K562 (cell line): ENCODE data around the gene PCDH7. TPM values are rescaled to one million over a fixed set of nuclear protein-coding genes. Genes with fewer than 3 reads are reported as not detected.

Source experiments
- ATAC-seq: fragments of 200-7000 bp; cut with Tn5 transposase; 3 replicates; pipeline ENCODE4 v1.9.1; 2020; ENCODE audit warnings: moderate library complexity
- BruUV-seq: library from RNA; stranded (reverse); fragments of 400-500 nt; replicated peaks from 2 replicates; lab custom pipeline; 2021; lab: Mats Ljungman, UMichigan
- CTCF ChIA-PET: fragments of 300-600 bp; formaldehyde crosslinking; extraction: SDS; loops from one replicate; lab custom pipeline; 2021; ENCODE audit warnings: low intra/inter-chr PET ratio; lab: Yijun Ruan, JAX
- POLR2A ChIA-PET: fragments of 300-600, 350-650 bp; sonication (Branson Sonifier 250); formaldehyde crosslinking; extraction: SDS; loops from one replicate; lab custom pipeline; 2021; ENCODE audit warnings: antibody characterized with exemption, inconsistent platforms; lab: Yijun Ruan, JAX
- DNase-seq, 4 experiments: peaks; one replicate each; pipeline versions ENCODE4 v3.0.0 to v3.0.0-alpha.2; 2011 to 2018; ENCODE audit warnings: low spot score in 3 of 4, mixed read lengths in 3 of 4; ENCODE audit errors: extremely low read depth in 1 of 4
- FAIRE-seq: peaks from 2 replicates; lab custom pipeline; 2011; peaks lifted over from hg19 to GRCh38; lab: Jason Lieb, UNC
- H2AFZ ChIP-seq: 2 replicates; pipeline ENCODE4 v1.6.0; 2011; ENCODE audit warnings: low read depth, low read length, control low read depth, inconsistent platforms
- H3K27ac ChIP-seq: fragments of 200-600 bp; 3 replicates; pipeline ENCODE4 v1.8.0; 2011; ENCODE audit warnings: low read depth, mild to moderate bottlenecking, control low read depth, inconsistent platforms, low read length, moderate library complexity, mixed read lengths; ENCODE audit errors: extremely low read depth
- H3K27me3 ChIP-seq, 2 experiments: fragments of 300-600 bp in 1 of 2; 2 replicates in 1 of 2; 3 replicates in 1 of 2; pipeline versions ENCODE4 v1.6.0 to v1.8.0; 2011; ENCODE audit warnings: inconsistent platforms in 2 of 2, low read length in 2 of 2, mild to moderate bottlenecking in 1 of 2, mixed read lengths in 1 of 2, moderate library complexity in 1 of 2; ENCODE audit not compliant: control insufficient read depth in 2 of 2, insufficient read depth in 2 of 2
- H3K36me3 ChIP-seq: fragments of 300-600 bp; 3 replicates; pipeline ENCODE4 v1.8.0; 2011; ENCODE audit warnings: mild to moderate bottlenecking, low read length, inconsistent platforms; ENCODE audit not compliant: control insufficient read depth, insufficient read depth
- H3K4me1 ChIP-seq, 2 experiments: fragments of 200-600 bp in 1 of 2; replicated peaks in 1 of 2; 2 replicates in 1 of 2; 3 replicates in 1 of 2; pipeline versions ENCODE4 v1.5.1 to v1.8.0; 2011; ENCODE audit warnings: inconsistent platforms in 2 of 2, low read length in 2 of 2, mild to moderate bottlenecking in 1 of 2, mixed read lengths in 1 of 2, moderate library complexity in 1 of 2; ENCODE audit not compliant: control insufficient read depth in 2 of 2, insufficient read depth in 2 of 2
- H3K4me2 ChIP-seq: 2 replicates; pipeline ENCODE4 v1.6.1; 2011; ENCODE audit warnings: low read length, control low read depth, inconsistent platforms, mixed read lengths; ENCODE audit not compliant: insufficient read depth
- H3K4me3 ChIP-seq: fragments of 200-600 bp; sonication (generic), shearing (Covaris generic); 2 replicates; pipeline ENCODE4 v1.5.1; 2016; ENCODE audit warnings: control low read depth, inconsistent platforms
- H3K79me2 ChIP-seq: fragments of 200-600 bp; 3 replicates; pipeline ENCODE4 v1.8.0; 2011; ENCODE audit warnings: low read length, inconsistent platforms; ENCODE audit not compliant: control insufficient read depth, insufficient read depth
- H3K9ac ChIP-seq, 2 experiments: 2 replicates each; pipeline versions ENCODE4 v1.6.0 to v1.6.1; 2011; ENCODE audit warnings: low read depth in 2 of 2, low read length in 2 of 2, control low read depth in 1 of 2, inconsistent platforms in 1 of 2, mild to moderate bottlenecking in 1 of 2, mixed read lengths in 1 of 2; ENCODE audit not compliant: insufficient read depth in 1 of 2
- H3K9me1 ChIP-seq: one replicate; pipeline ENCODE4 v1.6.0; 2011; ENCODE audit warnings: inconsistent platforms, mild to moderate bottlenecking, low read length, moderate library complexity; ENCODE audit not compliant: control insufficient read depth, insufficient read depth
- H3K9me3 ChIP-seq: replicated peaks from 2 replicates; pipeline ENCODE4 v1.5.1; 2011; ENCODE audit warnings: low read depth, low read length, inconsistent platforms; ENCODE audit not compliant: control insufficient read depth, insufficient read depth
- H4K20me1 ChIP-seq: replicated peaks from 2 replicates; pipeline ENCODE4 v1.6.1; 2011; ENCODE audit warnings: low read length, inconsistent platforms, mixed read lengths; ENCODE audit not compliant: control insufficient read depth, insufficient read depth
- ERF ChIP-seq: fragments of 450-650 bp; formaldehyde crosslinking; IDR thresholded peaks from 2 replicates; pipeline ENCODE4 v1.4.0; 2020; ENCODE audit warnings: mild to moderate bottlenecking, mixed read lengths
- SIN3A ChIP-seq, 2 experiments: fragments of 150-350 bp in 1 of 2; IDR thresholded peaks; 2 replicates each; pipeline ENCODE4 v1.6.1; 2011 to 2016; ENCODE audit warnings: borderline replicate concordance in 2 of 2, low read depth in 2 of 2, low read length in 2 of 2, mild to moderate bottlenecking in 2 of 2, moderate library complexity in 2 of 2; ENCODE audit not compliant: control insufficient read depth in 1 of 2
- ZNF586 ChIP-seq: fragments of 450-650 bp; formaldehyde crosslinking; conservative IDR thresholded peaks from 2 replicates; pipeline ENCODE4 v1.4.0; 2020; ENCODE audit warnings: mild to moderate bottlenecking, moderate library complexity
- ZNF592 ChIP-seq: fragments of 450-650 bp; IDR thresholded peaks from 2 replicates; pipeline ENCODE4 v1.6.1; 2017; ENCODE audit warnings: antibody characterized with exemption, mild to moderate bottlenecking
- WGBS: fragments of 100-300 bp; shearing (Covaris generic); methylation state at CpG from one replicate; pipeline ENCODE4 v1.1.6; 2016; ENCODE audit warnings: low coverage, mixed read lengths; ENCODE audit not compliant: insufficient coverage; ENCODE audit errors: missing lambda C conversion rate; 5-methylcytosine and 5-hydroxymethylcytosine counted together
- in situ Hi-C: fragments of 300-500 bp; cut with MboI; formaldehyde crosslinking; loops from 4 replicates; pipeline ENCODE4 v1.15.0; 2018; ENCODE audit warnings: inconsistent platforms, mixed read lengths
- intact Hi-C: fragments of 100-400 bp; cut with micrococcal nuclease; formaldehyde crosslinking; loops from 2 replicates; pipeline ENCODE4 v1.14.2; 2022
- polyA plus RNA-seq, 8 experiments: library from polyadenylated mRNA; depleted of rRNA in 4 of 8; stranded (reverse) in 5 of 8; unstranded in 3 of 8; fragments of >200 nt; fragmentation: Nextera tagmentation in 2 of 8; fragmentation: Illumina TruSeq in 1 of 8; extraction: Ambion mirVana in 2 of 8; extraction: Trizol in 1 of 8; gene quantifications; 2 replicates each; pipeline versions ENCODE4 v1.2.1 to v1.2.3, GENCODE V29; 2011 to 2014; ENCODE audit warnings: inconsistent platforms in 1 of 8, missing spikeins in 1 of 8
- total RNA-seq, 7 experiments: library from RNA; depleted of rRNA in 6 of 7; stranded (reverse); fragments of >200 nt in 6 of 7; fragmentation: Illumina TruSeq in 2 of 7; extraction: Trizol in 2 of 7; gene quantifications; 2 replicates each; pipeline versions ENCODE4 v1.2.1 to v1.2.3, GENCODE V29; 2011 to 2021; ENCODE audit warnings: low replicate concordance in 1 of 7

PCDH7 gene
- total and polyA plus RNA-seq, 9 of the 15 experiments (the other 6 are each of a cell fraction or from before 2014, with no cell fraction given) = not detected

- POLR2A ChIA-PET = no interaction called here
- no peak overlapping the region for H3K4me3 ChIP-seq
- 0 out of 2 replicates have a peak, but pooled peaks cover 2% of the 10 kb centered on the region for H3K9me3 ChIP-seq
- intact Hi-C loops (no loop called here), in situ Hi-C loops (no loop called here)
- H3K4me1 ChIP-seq = no peaks in the 10 kb centered on the region
- no TSS peak for BruUV-seq
- no peak overlapping the region for H2AFZ ChIP-seq
- CTCF ChIA-PET = no interaction called here
- ATAC-seq (no peak), FAIRE-seq (no peak), DNase-seq (no peak)
- H3K4me2 ChIP-seq = no peak overlapping the region
- 0% methylated on average over 4 of the region's 4 CpGs for WGBS
- H3K79me2 ChIP-seq = no peaks in the 10 kb centered on the region
- H3K27me3 ChIP-seq = no peaks in the 10 kb centered on the region
- H3K9me1 ChIP-seq = no peaks in the 10 kb centered on the region
- no peak overlapping the region for H3K27ac ChIP-seq
- H3K36me3 ChIP-seq = no peaks in the 10 kb centered on the region
- no peaks in the 10 kb centered on the region for H4K20me1 ChIP-seq
- no peak overlapping the region for H3K9ac ChIP-seq
- TF ChIP-seq ERF = no peak
- no peak for TF ChIP-seq ZNF592
- TF ChIP-seq ZNF586 (CRISPR knock-in tag) = no peak
- TF ChIP-seq SIN3A (IDR thresholded peaks at IDR 0.05; ENCODE audit: borderline replicate concordance in 2 of 2, control insufficient read depth in 1 of 2, low read depth in 2 of 2, low read length in 2 of 2) = no peak
Observed at GRCh38 chr4:30744957-30745640, 24.9 kb downstream of the PCDH7 start.
